Progenitor cell of endocrine pancreas (in vitro differentiated cells): Measurements from ENCODE around the gene EXD2. TPM values are rescaled to one million over a fixed set of nuclear protein-coding genes. Genes with fewer than 3 reads are reported as not detected.
A peak's percentile ranks its signal among the peaks of the same experiment; 100 is the strongest.

Experiments
- DNase-seq: peaks from one replicate; pipeline ENCODE4 v3.0.0; 2021; ENCODE audit warnings: low spot score; ENCODE audit not compliant: unreplicated experiment
- H3K27ac Mint-ChIP-seq: 2 replicates; pipeline ENCODE4 v1.8.0; 2021; ENCODE audit warnings: mild to moderate bottlenecking, moderate library complexity, mixed read lengths
- H3K27me3 Mint-ChIP-seq: 2 replicates; pipeline ENCODE4 v1.8.0; 2021; ENCODE audit warnings: mixed read lengths
- H3K36me3 Mint-ChIP-seq: 2 replicates; pipeline ENCODE4 v1.8.0; 2022; ENCODE audit warnings: mixed read lengths; ENCODE audit not compliant: insufficient read depth
- H3K4me1 Mint-ChIP-seq: 2 replicates; pipeline ENCODE4 v1.8.0; 2021; ENCODE audit warnings: low read depth, mixed read lengths
- H3K4me3 Mint-ChIP-seq: 2 replicates; pipeline ENCODE4 v1.8.0; 2021; ENCODE audit warnings: low read depth, mild to moderate bottlenecking, moderate library complexity, mixed read lengths
- H3K9me3 Mint-ChIP-seq: 2 replicates; pipeline ENCODE4 v1.8.0; 2021; ENCODE audit warnings: low read depth, mixed read lengths
- CTCF ChIP-seq: fragments of 200-600 bp; sonication (generic); IDR thresholded peaks from one replicate; pipeline ENCODE4 v1.5.0; 2021; ENCODE audit warnings: antibody characterized with exemption, mild to moderate bottlenecking; ENCODE audit not compliant: unreplicated experiment
- total RNA-seq: library from RNA; stranded (reverse); gene quantifications from 2 replicates; pipeline ENCODE4 v1.2.1, GENCODE V29; 2021

Gene EXD2
- total RNA-seq, 1 donor from 2014 or later: 44.2 TPM

- peak; percentile 90 for DNase-seq
- H3K4me1 Mint-ChIP-seq: peaks cover 32% of the 10 kb centered on the region
- H3K4me3 Mint-ChIP-seq: peak overlapping the region; percentile 90
- peak; percentile 73 for TF ChIP-seq CTCF
- peak overlapping the region; percentile 97 for H3K27ac Mint-ChIP-seq
- no peaks in the 10 kb centered on the region for H3K27me3 Mint-ChIP-seq
- H3K9me3 Mint-ChIP-seq: no peaks in the 10 kb centered on the region
- H3K36me3 Mint-ChIP-seq: peaks cover 6% of the 10 kb centered on the region
Measured at GRCh38 chr14:69151458-69152180, 39.7 kb upstream of the EXD2 start.

- H3K27ac Mint-ChIP-seq: peak overlapping the region; percentile 97
- H3K27me3 Mint-ChIP-seq: no peaks in the 10 kb centered on the region
- no peak for TF ChIP-seq CTCF
- H3K9me3 Mint-ChIP-seq: no peaks in the 10 kb centered on the region
- peaks cover 27% of the 10 kb centered on the region for H3K4me1 Mint-ChIP-seq
- DNase-seq: no peak
- H3K36me3 Mint-ChIP-seq: peaks cover 6% of the 10 kb centered on the region
- H3K4me3 Mint-ChIP-seq: peak overlapping the region; percentile 90
Measured at GRCh38 chr14:69152181-69152901, 39.0 kb upstream of the EXD2 start.

DNA sequence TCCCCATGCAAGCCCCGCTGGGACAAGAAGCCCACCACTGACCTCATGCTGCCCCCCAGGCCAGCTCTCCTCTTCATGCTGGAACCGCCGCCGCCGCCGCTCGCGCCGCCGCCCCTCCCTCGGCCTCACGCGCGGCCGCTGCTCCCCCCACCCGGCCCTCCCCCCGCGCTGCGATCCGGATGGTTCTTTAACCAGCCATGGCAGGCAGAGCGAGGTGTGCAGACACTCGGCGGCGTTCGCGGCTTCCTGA lies 38.5 kb upstream of the EXD2 start, which contains the start of gene DCAF5:
TSS of gene DCAF5 (minus strand) at position 218 of the 250 bp plus-strand sequence. CDS start at position 77, 141 bp downstream.
- Mint-ChIP-seq H3K27ac (peak within 1 kb of the TSS; percentile 97), H3K4me1 (peaks cover 26% of the 10 kb centered on the region), H3K9me3 (no peaks in the 10 kb centered on the region), H3K4me3 (peak within 1 kb of the TSS; percentile 90), H3K36me3 (peaks cover 6% of the 10 kb centered on the region), H3K27me3 (no peaks in the 10 kb centered on the region)
- TF ChIP-seq CTCF: no peak
- peak; percentile 81 for DNase-seq

DNA sequence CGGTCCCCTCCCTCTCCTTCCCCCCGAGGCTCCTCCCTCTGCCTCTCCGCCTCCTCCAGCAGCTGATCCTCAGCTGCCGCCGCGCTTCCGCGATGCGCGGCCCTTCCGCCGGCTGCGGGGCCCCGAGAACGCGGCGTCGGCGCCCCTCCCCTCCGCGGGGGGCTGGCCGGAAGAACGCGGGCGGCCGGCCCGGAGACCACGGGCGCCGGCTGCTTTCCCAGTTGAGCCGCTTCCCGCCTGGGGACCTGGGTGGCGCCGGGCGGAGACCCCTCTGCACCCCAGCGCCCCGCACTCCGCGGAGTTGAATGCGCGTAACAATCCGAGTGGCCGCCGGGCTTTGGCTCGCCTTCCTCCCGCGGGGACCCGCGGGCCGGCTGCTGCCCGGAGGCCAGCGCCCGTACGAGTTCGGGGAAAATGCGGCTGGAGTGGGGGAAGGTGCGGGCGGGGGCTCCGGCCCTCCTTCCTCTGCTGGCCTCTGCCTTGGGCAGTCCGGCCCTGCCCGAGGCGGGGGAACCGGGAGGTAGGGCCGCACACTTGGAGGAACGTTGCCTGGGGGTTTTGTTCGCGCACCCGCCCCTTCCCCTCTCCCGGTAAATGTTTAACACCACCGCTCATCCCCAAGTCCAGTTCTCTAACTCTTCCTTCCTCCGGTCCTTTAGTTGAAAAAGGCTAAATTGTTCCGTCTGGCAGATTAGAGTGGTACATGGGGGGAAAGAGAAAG lies 38.0 kb upstream of the EXD2 start:
- H3K36me3 Mint-ChIP-seq: peaks cover 4% of the 10 kb centered on the region
- peak overlapping the region; percentile 90 for H3K27ac Mint-ChIP-seq
- H3K4me1 Mint-ChIP-seq: peaks cover 25% of the 10 kb centered on the region
- TF ChIP-seq CTCF: no peak
- H3K4me3 Mint-ChIP-seq: peak overlapping the region; percentile 90
- DNase-seq: no peak
- no peaks in the 10 kb centered on the region for H3K27me3 Mint-ChIP-seq
- no peaks in the 10 kb centered on the region for H3K9me3 Mint-ChIP-seq

GRCh38 chr14:69153873-69154270 lies 37.4 kb upstream of the EXD2 start:
- TF ChIP-seq CTCF: no peak
- no peak for DNase-seq
- H3K27ac Mint-ChIP-seq: peak overlapping the region; percentile 90
- H3K4me3 Mint-ChIP-seq: peak overlapping the region; percentile 90
- H3K36me3 Mint-ChIP-seq: peaks cover under 1% of the 10 kb centered on the region
- no peaks in the 10 kb centered on the region for H3K27me3 Mint-ChIP-seq
- H3K9me3 Mint-ChIP-seq: no peaks in the 10 kb centered on the region
- peaks cover 22% of the 10 kb centered on the region for H3K4me1 Mint-ChIP-seq
